ENCODE measurements around the gene SCUBE3.

SCUBE3 gene

GRCh38 chr6:35218456-35218855 lies 4.7 kb downstream of the SCUBE3 start:
- H3K4me1 ChIP-seq (ENCODE audit: control insufficient read depth in 2 of 2, insufficient read depth in 2 of 2, low read length in 2 of 2), result peaks cover 0 to 8% of the 10 kb centered on the region in 2 donors
- H3K36me3 ChIP-seq (ENCODE audit: control insufficient read depth in 2 of 2, insufficient read depth in 2 of 2, low read length in 2 of 2), result no peaks in the 10 kb centered on the region
- H3K9me3 ChIP-seq (ENCODE audit: control insufficient read depth in 2 of 2, low read length in 2 of 2), result no peaks in the 10 kb centered on the region
- no peak overlapping the region for H3K4me3 ChIP-seq (ENCODE audit: low read length in 2 of 2)
- H3K9ac ChIP-seq (ENCODE audit: low read depth in 1 of 2, low read length in 2 of 2), result no peak overlapping the region
- H3K27ac ChIP-seq (ENCODE audit: low read depth in 2 of 2, low read length in 2 of 2), result no peak overlapping the region
- peaks cover 20 to 37% of the 10 kb centered on the region in 2 donors for H3K27me3 ChIP-seq (ENCODE audit: control insufficient read depth in 2 of 2, insufficient read depth in 2 of 2, low read length in 2 of 2)

- H3K9me3 ChIP-seq (ENCODE audit: control insufficient read depth in 2 of 2, low read length in 2 of 2), result no peaks in the 10 kb centered on the region
- H3K4me3 ChIP-seq (ENCODE audit: low read length in 2 of 2), result no peak overlapping the region
- H3K36me3 ChIP-seq (ENCODE audit: control insufficient read depth in 2 of 2, insufficient read depth in 2 of 2, low read length in 2 of 2), result no peaks in the 10 kb centered on the region
- H3K9ac ChIP-seq (ENCODE audit: low read depth in 1 of 2, low read length in 2 of 2), result no peak overlapping the region
- H3K4me1 ChIP-seq (ENCODE audit: control insufficient read depth in 2 of 2, insufficient read depth in 2 of 2, low read length in 2 of 2), result no peaks in the 10 kb centered on the region
- H3K27me3 ChIP-seq (ENCODE audit: control insufficient read depth in 2 of 2, insufficient read depth in 2 of 2, low read length in 2 of 2), result peaks cover 15 to 26% of the 10 kb centered on the region in 2 donors
- no peak overlapping the region for H3K27ac ChIP-seq (ENCODE audit: low read depth in 2 of 2, low read length in 2 of 2)
Observed at GRCh38 chr6:35219683-35220326, 6.0 kb downstream of the SCUBE3 start.

GRCh38 chr6:35220711-35221110 lies 7.0 kb downstream of the SCUBE3 start:
- Histone ChIP-seq H3K27me3 (ENCODE audit: control insufficient read depth in 2 of 2, insufficient read depth in 2 of 2, low read length in 2 of 2) (peaks cover 6 to 17% of the 10 kb centered on the region in 2 donors), H3K27ac (ENCODE audit: low read depth in 2 of 2, low read length in 2 of 2) (no peak overlapping the region), H3K4me3 (ENCODE audit: low read length in 2 of 2) (no peak overlapping the region), H3K9me3 (ENCODE audit: control insufficient read depth in 2 of 2, low read length in 2 of 2) (no peaks in the 10 kb centered on the region), H3K9ac (ENCODE audit: low read depth in 1 of 2, low read length in 2 of 2) (no peak overlapping the region), H3K36me3 (ENCODE audit: control insufficient read depth in 2 of 2, insufficient read depth in 2 of 2, low read length in 2 of 2) (no peaks in the 10 kb centered on the region), H3K4me1 (ENCODE audit: control insufficient read depth in 2 of 2, insufficient read depth in 2 of 2, low read length in 2 of 2) (no peaks in the 10 kb centered on the region)

- Histone ChIP-seq H3K27ac (ENCODE audit: low read depth in 2 of 2, low read length in 2 of 2) (no peak overlapping the region), H3K36me3 (ENCODE audit: control insufficient read depth in 2 of 2, insufficient read depth in 2 of 2, low read length in 2 of 2) (no peaks in the 10 kb centered on the region)
Observed at GRCh38 chr6:35223396-35223795, 9.6 kb downstream of the SCUBE3 start.

GRCh38 chr6:35224720-35225119 lies 11.0 kb downstream of the SCUBE3 start:
- Histone ChIP-seq H3K27ac (ENCODE audit: low read depth in 2 of 2, low read length in 2 of 2) (no peak overlapping the region), H3K36me3 (ENCODE audit: control insufficient read depth in 2 of 2, insufficient read depth in 2 of 2, low read length in 2 of 2) (no peaks in the 10 kb centered on the region), H3K4me3 (ENCODE audit: low read length in 2 of 2) (no peak overlapping the region), H3K27me3 (ENCODE audit: control insufficient read depth in 2 of 2, insufficient read depth in 2 of 2, low read length in 2 of 2) (no peaks in the 10 kb centered on the region), H3K9me3 (ENCODE audit: control insufficient read depth in 2 of 2, low read length in 2 of 2) (no peaks in the 10 kb centered on the region), H3K9ac (ENCODE audit: low read depth in 1 of 2, low read length in 2 of 2) (no peak overlapping the region), H3K4me1 (ENCODE audit: control insufficient read depth in 2 of 2, insufficient read depth in 2 of 2, low read length in 2 of 2) (no peaks in the 10 kb centered on the region)

More at GRCh38 chr6:35223396-35223795, 9.6 kb downstream of the SCUBE3 start:
- Histone ChIP-seq H3K27me3 (ENCODE audit: control insufficient read depth in 2 of 2, insufficient read depth in 2 of 2, low read length in 2 of 2) (no peaks in the 10 kb centered on the region), H3K9ac (ENCODE audit: low read depth in 1 of 2, low read length in 2 of 2) (no peak overlapping the region), H3K9me3 (ENCODE audit: control insufficient read depth in 2 of 2, low read length in 2 of 2) (no peaks in the 10 kb centered on the region), H3K4me3 (ENCODE audit: low read length in 2 of 2) (no peak overlapping the region), H3K4me1 (ENCODE audit: control insufficient read depth in 2 of 2, insufficient read depth in 2 of 2, low read length in 2 of 2) (no peaks in the 10 kb centered on the region)

- H3K4me1 ChIP-seq (ENCODE audit: control insufficient read depth in 2 of 2, insufficient read depth in 2 of 2, low read length in 2 of 2), result peaks cover 0 to 3% of the 10 kb centered on the region in 2 donors
- H3K27me3 ChIP-seq (ENCODE audit: control insufficient read depth in 2 of 2, insufficient read depth in 2 of 2, low read length in 2 of 2), result no peaks in the 10 kb centered on the region
- no peak overlapping the region for H3K4me3 ChIP-seq (ENCODE audit: low read length in 2 of 2)
- no peaks in the 10 kb centered on the region for H3K36me3 ChIP-seq (ENCODE audit: control insufficient read depth in 2 of 2, insufficient read depth in 2 of 2, low read length in 2 of 2)
- no peak overlapping the region for H3K27ac ChIP-seq (ENCODE audit: low read depth in 2 of 2, low read length in 2 of 2)
- H3K9me3 ChIP-seq (ENCODE audit: control insufficient read depth in 2 of 2, low read length in 2 of 2), result no peaks in the 10 kb centered on the region
- H3K9ac ChIP-seq (ENCODE audit: low read depth in 1 of 2, low read length in 2 of 2), result no peak overlapping the region
Observed at GRCh38 chr6:35228481-35228880, 14.7 kb downstream of the SCUBE3 start.

- Histone ChIP-seq H3K4me3 (ENCODE audit: low read length in 2 of 2) (no peak overlapping the region), H3K27me3 (ENCODE audit: control insufficient read depth in 2 of 2, insufficient read depth in 2 of 2, low read length in 2 of 2) (no peaks in the 10 kb centered on the region), H3K9ac (ENCODE audit: low read depth in 1 of 2, low read length in 2 of 2) (no peak overlapping the region), H3K27ac (ENCODE audit: low read depth in 2 of 2, low read length in 2 of 2) (no peak overlapping the region), H3K36me3 (ENCODE audit: control insufficient read depth in 2 of 2, insufficient read depth in 2 of 2, low read length in 2 of 2) (no peaks in the 10 kb centered on the region), H3K4me1 (ENCODE audit: control insufficient read depth in 2 of 2, insufficient read depth in 2 of 2, low read length in 2 of 2) (peaks cover 0 to 3% of the 10 kb centered on the region in 2 donors), H3K9me3 (ENCODE audit: control insufficient read depth in 2 of 2, low read length in 2 of 2) (no peaks in the 10 kb centered on the region)
Observed at GRCh38 chr6:35229304-35229703, 15.5 kb downstream of the SCUBE3 start.

- H3K4me3 ChIP-seq (ENCODE audit: low read length in 2 of 2), result no peak overlapping the region
- H3K9ac ChIP-seq (ENCODE audit: low read depth in 1 of 2, low read length in 2 of 2), result no peak overlapping the region
- H3K27ac ChIP-seq (ENCODE audit: low read depth in 2 of 2, low read length in 2 of 2), result no peak overlapping the region
- peaks cover 0 to 3% of the 10 kb centered on the region in 2 donors for H3K4me1 ChIP-seq (ENCODE audit: control insufficient read depth in 2 of 2, insufficient read depth in 2 of 2, low read length in 2 of 2)
- H3K27me3 ChIP-seq (ENCODE audit: control insufficient read depth in 2 of 2, insufficient read depth in 2 of 2, low read length in 2 of 2), result no peaks in the 10 kb centered on the region
- no peaks in the 10 kb centered on the region for H3K9me3 ChIP-seq (ENCODE audit: control insufficient read depth in 2 of 2, low read length in 2 of 2)
- no peaks in the 10 kb centered on the region for H3K36me3 ChIP-seq (ENCODE audit: control insufficient read depth in 2 of 2, insufficient read depth in 2 of 2, low read length in 2 of 2)
Observed at GRCh38 chr6:35230498-35230897, 16.7 kb downstream of the SCUBE3 start.

GRCh38 chr6:35230950-35231349 lies 17.2 kb downstream of the SCUBE3 start:
- Histone ChIP-seq H3K4me3 (ENCODE audit: low read length in 2 of 2) (no peak overlapping the region), H3K4me1 (ENCODE audit: control insufficient read depth in 2 of 2, insufficient read depth in 2 of 2, low read length in 2 of 2) (peaks cover 0 to 3% of the 10 kb centered on the region in 2 donors), H3K9ac (ENCODE audit: low read depth in 1 of 2, low read length in 2 of 2) (no peak overlapping the region), H3K36me3 (ENCODE audit: control insufficient read depth in 2 of 2, insufficient read depth in 2 of 2, low read length in 2 of 2) (no peaks in the 10 kb centered on the region), H3K27me3 (ENCODE audit: control insufficient read depth in 2 of 2, insufficient read depth in 2 of 2, low read length in 2 of 2) (no peaks in the 10 kb centered on the region), H3K9me3 (ENCODE audit: control insufficient read depth in 2 of 2, low read length in 2 of 2) (no peaks in the 10 kb centered on the region), H3K27ac (ENCODE audit: low read depth in 2 of 2, low read length in 2 of 2) (no peak overlapping the region)

- Histone ChIP-seq H3K27me3 (ENCODE audit: control insufficient read depth in 2 of 2, insufficient read depth in 2 of 2, low read length in 2 of 2) (no peaks in the 10 kb centered on the region), H3K9me3 (ENCODE audit: control insufficient read depth in 2 of 2, low read length in 2 of 2) (no peaks in the 10 kb centered on the region), H3K27ac (ENCODE audit: low read depth in 2 of 2, low read length in 2 of 2) (no peak overlapping the region)
Observed at GRCh38 chr6:35231563-35231962, 17.8 kb downstream of the SCUBE3 start.

More at GRCh38 chr6:35231563-35231962, 17.8 kb downstream of the SCUBE3 start:
- Histone ChIP-seq H3K4me3 (ENCODE audit: low read length in 2 of 2) (no peak overlapping the region), H3K36me3 (ENCODE audit: control insufficient read depth in 2 of 2, insufficient read depth in 2 of 2, low read length in 2 of 2) (no peaks in the 10 kb centered on the region), H3K4me1 (ENCODE audit: control insufficient read depth in 2 of 2, insufficient read depth in 2 of 2, low read length in 2 of 2) (peaks cover 0 to 3% of the 10 kb centered on the region in 2 donors), H3K9ac (ENCODE audit: low read depth in 1 of 2, low read length in 2 of 2) (no peak overlapping the region)

Measured in mucosa of rectum (tissue), 2 donors.